Stimulated activated CD4-positive, alpha-beta T cell treated with anti-CD3 and anti-CD28 coated beads, Interleukin-2, amount 100 ng/mL, for 4 hours (primary cell): ENCODE data around the gene NOP16.

ENCODE experiments used
- DNase-seq: peaks from one replicate; pipeline ENCODE4 v3.0.0-alpha.2; 2020; ENCODE audit warnings: low read depth

NOP16 gene

DNA sequence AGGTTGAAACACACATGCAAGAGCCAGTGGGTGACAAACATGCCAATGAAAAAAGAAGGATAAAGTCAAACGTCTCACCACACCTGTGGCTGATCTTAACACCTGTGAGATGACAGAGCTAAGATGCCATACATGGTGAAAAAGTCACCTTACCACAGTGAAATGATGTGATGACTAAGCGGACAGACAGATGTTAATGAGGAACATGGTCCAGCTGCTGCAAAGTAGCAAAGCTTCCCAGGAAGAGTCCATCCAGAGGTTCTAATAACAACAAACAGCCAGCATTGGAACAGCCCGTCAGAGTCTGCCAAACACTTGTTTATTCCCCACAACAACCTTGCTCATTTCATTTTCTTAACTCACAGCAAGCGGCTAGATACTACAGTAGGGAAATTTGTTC lies 28.7 kb downstream of the NOP16 start:
- no peak for DNase-seq

DNA sequence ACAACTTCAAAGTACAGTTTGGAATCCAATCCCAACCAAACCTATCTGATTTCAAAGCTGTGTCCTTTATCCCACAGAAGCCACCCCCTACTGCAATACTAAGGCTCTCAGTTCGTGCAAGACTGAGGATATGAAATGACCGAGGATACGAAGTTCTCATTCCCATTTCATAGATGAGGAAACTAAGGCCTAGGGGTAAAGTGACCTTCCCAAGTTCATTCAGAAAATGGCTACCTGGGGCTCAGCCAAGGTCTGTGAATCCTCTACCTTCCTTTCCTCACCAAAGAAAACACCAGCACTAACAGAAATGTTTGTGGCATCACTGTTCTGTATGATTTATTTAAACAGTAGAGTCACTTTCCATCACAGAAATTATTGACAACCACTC lies 32.2 kb downstream of the NOP16 start:
- no peak for DNase-seq

DNA sequence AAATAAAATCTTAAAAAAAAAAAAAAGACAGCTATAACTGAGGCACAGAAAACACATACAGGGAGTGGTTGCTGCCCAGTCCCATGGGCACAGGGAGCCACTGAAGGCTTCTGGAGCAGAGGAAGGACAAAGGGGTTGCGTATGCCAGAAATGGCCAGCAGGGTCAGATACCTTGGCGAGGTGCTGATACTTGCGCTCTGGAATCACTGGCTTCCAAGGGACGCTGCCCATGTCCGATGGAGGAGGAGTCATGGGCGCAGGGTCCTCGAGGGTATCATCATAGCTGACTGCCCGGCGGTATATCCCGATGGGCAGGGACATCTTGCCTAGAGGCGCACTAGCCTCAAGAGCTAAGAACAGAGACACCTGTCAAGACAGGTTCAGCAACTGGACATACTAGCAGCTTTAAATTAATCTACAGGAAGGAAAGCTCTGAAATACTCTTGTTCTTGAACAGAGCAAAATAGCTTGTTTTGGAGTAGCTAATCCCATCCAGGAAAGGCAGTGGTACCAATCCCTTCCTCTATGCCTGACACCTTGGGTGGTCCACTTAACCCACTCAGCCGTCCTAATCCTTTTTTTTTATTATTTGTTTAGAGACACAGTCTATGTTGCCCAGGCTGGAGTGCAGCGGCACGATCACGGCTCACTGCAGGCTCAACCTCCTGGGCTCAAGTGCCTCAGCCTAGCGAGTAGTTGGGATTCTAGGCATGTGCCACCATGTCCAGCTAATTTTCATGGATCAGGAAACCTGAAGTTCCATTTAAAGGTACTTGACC lies 32.8 kb downstream of the NOP16 start:
- DNase-seq, result no peak

DNA sequence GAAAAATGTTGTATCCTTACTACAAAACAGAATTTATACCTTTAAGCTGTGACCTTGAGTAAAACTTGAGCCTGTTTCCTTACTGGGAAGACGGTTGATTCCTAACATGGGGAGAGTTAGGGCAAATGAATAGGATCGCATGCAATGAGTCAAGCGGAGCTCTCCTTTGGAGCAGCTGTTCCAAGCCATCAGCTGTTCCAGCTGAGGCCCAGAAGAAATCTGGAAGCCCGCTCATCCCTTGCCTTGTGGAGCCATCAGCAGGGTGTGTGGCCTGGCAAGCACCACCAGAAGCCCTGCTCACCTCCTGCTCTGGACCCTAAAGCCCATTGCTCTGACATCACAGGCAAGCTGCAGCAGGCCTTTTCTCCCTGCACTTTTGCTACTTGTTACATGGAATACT lies 34.9 kb downstream of the NOP16 start:
- no peak for DNase-seq

DNA sequence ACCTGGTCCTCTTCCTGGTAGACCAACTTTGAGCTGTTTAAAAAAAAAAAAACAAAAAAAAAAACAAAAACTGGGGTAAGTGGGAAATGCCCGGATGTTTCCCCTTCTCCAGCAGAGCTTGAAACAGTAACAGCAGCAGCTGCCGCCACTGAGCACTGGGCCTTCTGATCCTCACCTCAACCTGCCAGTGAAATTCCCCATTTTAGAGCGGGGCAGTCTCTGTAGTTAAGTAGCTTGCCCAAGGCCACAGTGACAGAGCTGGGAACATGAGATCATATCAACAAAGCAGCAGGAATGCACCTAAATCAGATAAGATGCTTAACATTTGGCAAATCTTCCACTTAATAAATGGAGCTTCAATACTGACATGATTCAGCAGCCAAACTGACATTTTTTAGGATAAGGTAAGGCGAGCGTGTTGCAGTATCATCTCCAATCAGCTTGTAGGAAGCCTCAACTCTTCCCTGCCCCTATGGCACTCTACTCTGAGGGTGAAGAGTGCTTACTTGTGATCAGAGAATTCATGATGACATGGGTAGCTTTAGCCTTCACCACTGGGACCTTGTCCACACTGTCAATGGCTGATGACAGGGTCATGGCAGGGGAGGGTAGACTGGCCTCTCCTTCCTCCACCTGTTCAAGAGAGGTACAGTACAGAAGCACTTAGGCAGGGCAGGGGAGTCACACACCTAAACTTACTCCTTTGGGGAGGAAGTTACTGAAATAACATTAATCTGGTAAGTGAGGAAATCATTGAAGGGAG lies 36.1 kb downstream of the NOP16 start:
- no peak for DNase-seq

DNA sequence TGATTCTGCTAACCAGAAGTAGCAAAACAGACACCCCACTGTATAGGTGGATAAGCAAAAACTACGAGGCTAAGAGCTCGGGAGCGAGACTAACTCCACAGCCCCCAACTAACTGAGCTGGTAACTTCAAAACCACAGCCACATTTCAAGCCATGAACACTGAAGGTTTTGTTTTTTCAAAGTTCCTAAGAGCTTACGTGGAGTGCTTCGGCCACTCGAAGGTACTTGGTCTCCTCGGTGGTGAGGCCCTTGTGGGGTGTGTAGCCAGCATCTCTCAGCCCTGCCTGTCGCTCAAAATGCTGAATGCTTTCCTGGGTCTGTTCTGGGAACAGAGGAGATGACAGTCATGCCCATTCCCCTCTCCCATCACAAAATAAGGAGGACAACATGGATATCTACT lies 38.0 kb downstream of the NOP16 start:
- no peak for DNase-seq

DNA sequence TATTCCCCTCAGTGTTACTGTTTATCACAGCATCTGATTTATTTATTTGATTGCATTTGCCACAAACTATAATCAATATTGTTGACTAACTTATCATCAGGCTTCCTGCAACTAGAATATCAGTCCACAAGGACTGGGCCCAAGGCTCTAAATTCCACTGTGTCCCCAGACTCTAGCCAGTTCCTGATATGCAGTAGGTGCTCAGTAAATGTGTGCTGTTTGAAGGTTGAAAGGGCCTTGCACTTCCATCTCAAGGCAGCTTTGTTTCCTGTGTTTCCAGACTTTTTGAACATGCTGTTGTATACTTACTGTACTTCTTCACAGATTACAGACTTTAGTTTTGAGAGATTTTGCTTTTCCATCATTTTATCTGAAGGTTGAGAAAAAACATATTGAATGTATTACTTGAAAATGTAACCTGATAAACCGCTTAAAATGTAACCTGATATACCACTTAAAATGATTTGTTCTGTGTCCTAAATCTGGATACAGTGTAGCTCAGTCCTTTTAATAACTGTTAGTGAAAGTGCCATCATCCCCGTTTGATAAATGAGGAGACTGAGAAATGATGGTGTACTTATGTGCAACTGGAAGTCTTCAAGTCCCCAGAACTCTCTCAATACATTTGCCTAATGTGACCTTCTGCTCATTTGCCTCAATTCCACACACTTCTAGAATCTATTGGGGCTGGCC lies 45.5 kb downstream of the NOP16 start:
- DNase-seq, result no peak

DNA sequence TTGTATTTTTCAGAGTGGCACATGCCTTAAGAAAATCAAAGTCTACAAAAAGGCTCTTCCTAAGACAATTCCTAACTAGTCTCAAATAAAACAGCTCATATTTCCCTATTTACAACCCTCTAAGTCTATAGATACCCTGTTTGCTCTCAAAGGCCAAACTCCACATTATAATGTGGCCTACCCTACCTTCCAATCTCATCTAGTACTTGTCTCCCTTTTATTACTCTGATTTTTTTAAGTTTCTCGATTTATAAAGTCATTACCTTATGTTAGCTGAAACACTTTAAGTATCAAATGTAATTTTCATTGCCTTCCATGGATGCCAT lies 46.3 kb downstream of the NOP16 start:
- DNase-seq, result no peak

DNA sequence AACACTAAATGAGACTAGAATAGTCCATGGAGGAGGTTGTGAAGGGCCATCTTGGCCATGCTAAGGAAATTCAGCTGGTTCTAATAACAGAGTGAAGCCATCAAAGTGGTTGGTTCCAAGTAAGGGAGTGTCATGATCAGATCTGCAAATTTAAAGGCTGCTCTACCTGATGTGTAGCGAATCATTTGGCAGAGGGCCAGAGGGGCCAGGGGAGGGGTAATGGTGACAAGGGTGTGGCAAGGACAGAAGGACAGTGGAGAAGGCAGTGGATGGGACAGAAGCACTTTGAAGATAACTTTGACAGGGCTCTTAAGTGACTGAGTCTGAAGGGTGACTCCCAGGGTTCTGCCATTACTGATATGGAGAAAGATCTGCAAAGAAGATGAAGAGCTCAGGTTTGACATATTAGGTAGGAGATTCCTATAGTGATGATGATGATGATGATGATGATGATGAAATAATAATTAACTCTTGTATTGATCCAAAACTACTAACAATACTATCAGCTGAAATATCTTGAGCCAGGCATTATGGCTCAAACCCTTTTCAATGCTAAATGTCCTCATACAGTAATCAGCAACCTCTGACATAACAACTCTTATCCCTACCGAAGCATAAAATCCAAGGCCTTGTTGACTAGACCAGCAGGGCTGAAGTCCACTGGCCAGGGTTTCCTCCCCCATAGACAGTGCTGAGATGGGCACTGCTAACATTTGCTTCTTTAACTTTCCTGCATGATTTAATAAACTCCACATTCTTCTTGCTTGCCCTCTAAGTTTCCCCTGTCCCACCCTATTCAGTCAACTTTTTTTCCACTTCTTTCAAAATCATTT lies 46.9 kb downstream of the NOP16 start:
- no peak for DNase-seq

DNA sequence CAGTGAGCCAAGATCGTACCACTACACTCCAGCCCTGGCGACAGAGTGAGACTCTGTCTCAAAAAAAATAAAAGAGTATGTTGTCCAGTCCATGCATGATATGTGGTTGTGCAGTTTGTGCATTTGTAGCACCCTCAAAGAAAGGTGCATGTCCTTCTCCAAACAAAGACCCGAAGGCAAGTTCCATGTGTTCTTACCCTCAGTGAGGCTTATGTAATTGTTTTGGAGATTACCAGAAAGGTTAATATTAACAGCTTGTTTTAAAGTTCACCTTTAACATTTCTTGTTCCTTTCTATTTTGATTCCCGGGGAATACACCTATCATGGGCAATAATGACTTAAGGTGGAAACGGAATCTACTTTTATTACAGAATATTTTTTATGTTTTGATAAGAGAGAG lies 49.1 kb downstream of the NOP16 start:
- no peak for DNase-seq

DNA sequence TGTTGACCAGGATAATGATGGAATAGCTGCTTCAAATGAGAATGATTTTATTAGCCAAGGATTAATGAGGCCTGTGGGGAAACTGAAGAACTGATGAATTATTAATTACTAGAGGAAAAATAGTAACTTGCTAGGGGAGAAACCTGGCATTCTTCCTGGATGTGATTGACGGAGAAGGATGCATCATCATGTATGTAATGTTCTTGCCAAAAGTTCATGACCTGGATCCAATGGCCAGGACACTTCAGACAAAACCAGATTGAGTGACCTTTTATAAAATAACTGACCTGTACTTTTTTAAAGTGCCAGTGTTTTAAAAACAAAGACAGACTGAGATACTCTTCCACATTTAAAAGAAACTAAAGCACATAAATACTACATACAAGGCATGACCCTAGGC lies 50.5 kb downstream of the NOP16 start:
- DNase-seq, result no peak

DNA sequence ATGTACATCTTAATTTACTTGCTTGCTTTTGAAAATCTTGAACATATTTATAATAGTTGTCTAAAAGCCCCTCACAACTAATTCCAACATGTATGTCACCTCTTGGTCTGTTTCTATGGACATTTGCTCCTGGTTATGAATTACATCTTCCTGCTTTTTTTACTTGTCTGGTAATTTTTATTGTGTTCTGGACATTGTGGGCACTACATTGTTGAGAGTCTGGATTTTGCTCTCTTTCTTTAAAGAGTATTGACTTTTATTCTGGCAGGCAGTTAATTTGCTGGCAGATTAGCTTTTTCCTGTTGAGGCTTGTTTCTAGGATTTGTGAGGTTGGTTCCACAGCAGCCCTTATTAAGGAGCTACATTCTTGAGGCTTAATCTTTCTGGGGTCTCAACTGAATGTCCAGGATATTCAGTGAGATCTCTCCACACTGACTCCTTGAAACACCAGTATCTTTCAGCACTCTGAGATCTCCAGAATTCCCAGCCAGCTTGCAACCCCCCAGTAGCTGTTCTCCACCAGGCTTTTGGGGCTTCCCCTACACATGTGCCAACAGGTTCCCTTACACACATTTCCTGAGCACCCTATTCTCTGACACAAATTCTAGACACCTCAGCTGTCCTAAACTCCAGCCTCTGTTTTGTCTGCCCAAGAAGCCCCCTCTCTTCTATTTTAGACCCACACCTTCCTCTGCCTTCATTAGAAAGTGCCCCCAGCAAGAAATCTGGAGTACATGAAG lies 54.2 kb downstream of the NOP16 start:
- no peak for DNase-seq
